Osteoblast (primary cell): Measurements from ENCODE around the gene SRD5A1. TPM values are rescaled to one million over a fixed set of nuclear protein-coding genes. Genes with fewer than 3 reads are reported as not detected.

Experiments used
- DNase-seq: peaks from one replicate; pipeline ENCODE4 v3.0.0; 2011; ENCODE audit warnings: low spot score, mixed read lengths; ENCODE audit not compliant: insufficient read length; ENCODE audit errors: missing footprints
- H2AFZ ChIP-seq: 2 replicates; pipeline ENCODE4 v1.6.0; 2011; ENCODE audit warnings: mild to moderate bottlenecking, low read length
- H3K27ac ChIP-seq: 2 replicates; pipeline ENCODE4 v1.5.1; 2011; ENCODE audit warnings: mild to moderate bottlenecking, low read depth, low read length, moderate library complexity
- H3K27me3 ChIP-seq: 2 replicates; pipeline ENCODE4 v1.6.0; 2012; ENCODE audit warnings: mild to moderate bottlenecking, control low read depth, inconsistent platforms, low read length, moderate library complexity; ENCODE audit not compliant: insufficient read depth
- H3K36me3 ChIP-seq: 2 replicates; pipeline ENCODE4 v1.5.1; 2011; ENCODE audit warnings: mild to moderate bottlenecking, low read length, control low read depth, moderate library complexity; ENCODE audit not compliant: insufficient read depth
- H3K4me1 ChIP-seq: 2 replicates; pipeline ENCODE4 v1.5.1; 2011; ENCODE audit warnings: mild to moderate bottlenecking, low read length, control low read depth, moderate library complexity; ENCODE audit not compliant: insufficient read depth
- H3K4me2 ChIP-seq: 2 replicates; pipeline ENCODE4 v1.6.0; 2011; ENCODE audit warnings: mild to moderate bottlenecking, low read length; ENCODE audit not compliant: insufficient read depth
- H3K4me3 ChIP-seq: fragments of 200-600 bp; sonication (generic); 3 replicates; pipeline ENCODE4 v1.5.1; 2012; ENCODE audit warnings: mild to moderate bottlenecking, low read length, inconsistent platforms; ENCODE audit not compliant: insufficient read depth
- H3K79me2 ChIP-seq: 2 replicates; pipeline ENCODE4 v1.6.0; 2012; ENCODE audit warnings: mild to moderate bottlenecking, low read length, control low read depth, inconsistent platforms; ENCODE audit not compliant: insufficient read depth
- H3K9me3 ChIP-seq: 2 replicates; pipeline ENCODE4 v1.5.1; 2011; ENCODE audit warnings: low read depth, low read length, control low read depth
- H4K20me1 ChIP-seq: 2 replicates; pipeline ENCODE4 v1.6.0; 2012; ENCODE audit warnings: mild to moderate bottlenecking, low read length, control low read depth; ENCODE audit not compliant: insufficient read depth
- total RNA-seq: library from RNA; depleted of rRNA; stranded (reverse); fragments of >200 nt; gene quantifications from 2 replicates; pipeline ENCODE4 v1.2.3, GENCODE V29; 2012
- TF ChIP-seq, protein P1 (sequence below): IDR thresholded peaks from 2 replicates; pipeline ENCODE4 v1.5.1; 2011; ENCODE audit warnings: mild to moderate bottlenecking, low read depth, low read length, moderate library complexity; ENCODE audit errors: extremely low read depth

SRD5A1 gene
- total RNA-seq, 1 donor, result 9.4 TPM

DNA sequence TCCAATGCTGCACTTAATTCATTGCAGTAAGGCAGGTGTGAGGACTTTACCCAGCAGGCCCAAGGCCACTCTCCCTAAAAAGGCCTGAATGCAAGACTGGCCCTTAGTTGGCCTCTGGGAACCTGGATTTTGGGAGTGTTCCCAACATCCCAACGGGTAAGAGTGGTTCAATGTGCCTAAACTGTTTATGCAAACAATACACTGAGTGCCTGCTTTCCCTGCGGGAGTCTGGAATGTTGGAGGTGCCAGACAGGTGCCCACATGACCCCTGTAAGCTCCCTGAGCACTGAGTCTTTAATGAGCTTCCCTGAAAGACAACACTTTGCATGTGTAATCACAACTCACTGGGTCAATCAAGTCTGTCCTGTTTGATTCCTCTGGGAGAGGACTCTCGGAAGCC, 37.8 kb upstream of the SRD5A1 start:
- peaks cover 14% of the 10 kb centered on the region for H3K4me1 ChIP-seq
- no peaks in the 10 kb centered on the region for H3K9me3 ChIP-seq
- no peak overlapping the region for H3K4me2 ChIP-seq
- peaks cover 7% of the 10 kb centered on the region for H4K20me1 ChIP-seq
- H3K4me3 ChIP-seq, result no peak overlapping the region
- DNase-seq, result no peak
- H2AFZ ChIP-seq, result no peak overlapping the region
- TF ChIP-seq, protein P1, sequence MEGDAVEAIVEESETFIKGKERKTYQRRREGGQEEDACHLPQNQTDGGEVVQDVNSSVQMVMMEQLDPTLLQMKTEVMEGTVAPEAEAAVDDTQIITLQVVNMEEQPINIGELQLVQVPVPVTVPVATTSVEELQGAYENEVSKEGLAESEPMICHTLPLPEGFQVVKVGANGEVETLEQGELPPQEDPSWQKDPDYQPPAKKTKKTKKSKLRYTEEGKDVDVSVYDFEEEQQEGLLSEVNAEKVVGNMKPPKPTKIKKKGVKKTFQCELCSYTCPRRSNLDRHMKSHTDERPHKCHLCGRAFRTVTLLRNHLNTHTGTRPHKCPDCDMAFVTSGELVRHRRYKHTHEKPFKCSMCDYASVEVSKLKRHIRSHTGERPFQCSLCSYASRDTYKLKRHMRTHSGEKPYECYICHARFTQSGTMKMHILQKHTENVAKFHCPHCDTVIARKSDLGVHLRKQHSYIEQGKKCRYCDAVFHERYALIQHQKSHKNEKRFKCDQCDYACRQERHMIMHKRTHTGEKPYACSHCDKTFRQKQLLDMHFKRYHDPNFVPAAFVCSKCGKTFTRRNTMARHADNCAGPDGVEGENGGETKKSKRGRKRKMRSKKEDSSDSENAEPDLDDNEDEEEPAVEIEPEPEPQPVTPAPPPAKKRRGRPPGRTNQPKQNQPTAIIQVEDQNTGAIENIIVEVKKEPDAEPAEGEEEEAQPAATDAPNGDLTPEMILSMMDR, result no peak
- H3K79me2 ChIP-seq, result no peaks in the 10 kb centered on the region
- H3K36me3 ChIP-seq, result peaks cover 37% of the 10 kb centered on the region
- no peaks in the 10 kb centered on the region for H3K27me3 ChIP-seq
- H3K27ac ChIP-seq, result no peak overlapping the region

DNA sequence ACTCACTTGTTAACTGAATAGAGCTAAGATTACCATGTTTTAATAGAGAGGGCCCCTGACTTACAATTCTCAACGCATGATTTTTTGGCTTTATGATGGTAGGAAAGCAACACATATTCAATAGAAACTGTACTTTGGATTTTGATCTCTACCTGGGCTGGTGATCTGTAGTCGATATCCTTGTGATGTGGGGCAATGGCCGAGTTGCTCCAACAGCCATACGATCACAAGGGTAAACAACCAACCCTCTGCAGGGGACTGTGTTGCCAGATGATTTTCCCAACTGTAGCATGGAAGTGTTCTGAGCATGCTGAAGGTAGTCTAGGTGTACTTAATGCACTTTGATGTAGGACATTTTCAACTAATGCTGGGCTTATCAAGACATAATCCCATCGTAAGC, 36.9 kb upstream of the SRD5A1 start:
- Histone ChIP-seq H3K27ac (no peak overlapping the region), H3K36me3 (peaks cover 46% of the 10 kb centered on the region), H3K79me2 (no peaks in the 10 kb centered on the region), H3K27me3 (no peaks in the 10 kb centered on the region), H3K9me3 (no peaks in the 10 kb centered on the region), H3K4me3 (no peak overlapping the region), H3K4me1 (peaks cover 14% of the 10 kb centered on the region), H2AFZ (no peak overlapping the region), H4K20me1 (peaks cover 7% of the 10 kb centered on the region), H3K4me2 (no peak overlapping the region)
- TF ChIP-seq, protein P1, result no peak
- DNase-seq, result no peak

DNA sequence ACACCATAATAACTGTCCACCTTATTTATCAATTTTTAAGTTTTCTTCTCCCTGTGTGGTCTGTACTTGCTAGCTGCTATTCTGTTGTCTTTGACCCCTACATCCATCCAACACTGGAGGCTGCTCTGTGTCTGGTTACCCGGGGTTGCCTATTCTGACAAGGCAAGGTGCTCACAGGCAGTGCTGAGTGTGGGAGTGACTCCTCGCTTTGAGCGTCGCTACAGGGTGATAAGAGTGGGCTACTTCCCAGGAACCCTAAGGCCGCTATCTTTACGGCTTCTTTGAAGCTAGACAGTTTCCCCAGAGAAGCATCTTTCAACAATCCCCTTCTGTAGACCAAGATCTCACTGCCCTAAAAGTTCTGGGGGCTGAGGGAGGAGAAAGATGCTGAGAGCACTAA, 35.7 kb upstream of the SRD5A1 start:
- TF ChIP-seq, protein P1, result no peak
- Histone ChIP-seq H3K9me3 (no peaks in the 10 kb centered on the region), H3K4me3 (no peak overlapping the region), H4K20me1 (peaks cover 7% of the 10 kb centered on the region), H3K27ac (peak overlapping the region; percentile 32), H2AFZ (no peak overlapping the region), H3K36me3 (peaks cover 57% of the 10 kb centered on the region), H3K79me2 (no peaks in the 10 kb centered on the region), H3K4me2 (no peak overlapping the region), H3K4me1 (peaks cover 14% of the 10 kb centered on the region), H3K27me3 (no peaks in the 10 kb centered on the region)
- no peak for DNase-seq

DNA sequence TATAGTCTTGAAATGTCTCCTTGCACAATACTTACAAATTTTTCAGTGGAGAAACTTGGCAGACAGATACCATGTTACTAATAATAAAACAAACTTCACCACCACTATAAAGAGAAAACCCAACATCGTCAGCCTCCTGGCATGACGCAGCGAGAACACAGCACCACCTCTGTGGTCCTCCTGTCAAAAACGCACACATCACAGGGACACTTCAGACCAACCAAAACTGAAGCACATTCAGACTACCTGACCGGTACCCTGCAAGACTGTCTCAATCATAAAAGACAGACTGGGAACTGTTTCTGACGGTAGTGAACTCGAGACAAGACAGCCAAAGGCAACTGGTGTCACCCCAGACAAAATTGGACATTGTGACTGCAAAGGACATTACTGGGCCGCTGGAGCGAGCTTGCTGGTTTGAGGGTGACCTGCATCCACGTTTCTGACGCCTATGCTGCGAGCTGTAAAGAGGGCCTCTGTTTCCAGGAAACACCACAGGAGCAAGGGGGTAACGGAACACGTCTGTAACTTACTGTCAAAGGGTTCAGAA, 34.8 kb upstream of the SRD5A1 start:
- DNase-seq, result no peak
- Histone ChIP-seq H2AFZ (no peak overlapping the region), H3K9me3 (no peaks in the 10 kb centered on the region)

More for the DNA sequence above, 34.8 kb upstream of the SRD5A1 start:
- TF ChIP-seq, protein P1, result no peak
- peaks cover 14% of the 10 kb centered on the region for H3K4me1 ChIP-seq
- H3K27ac ChIP-seq, result peak overlapping the region; percentile 68
- H3K4me3 ChIP-seq, result no peak overlapping the region
- no peaks in the 10 kb centered on the region for H3K27me3 ChIP-seq
- H3K79me2 ChIP-seq, result no peaks in the 10 kb centered on the region
- peaks cover 64% of the 10 kb centered on the region for H3K36me3 ChIP-seq
- peaks cover 7% of the 10 kb centered on the region for H4K20me1 ChIP-seq
- peak overlapping the region; percentile 36 for H3K4me2 ChIP-seq
